HG03521 (cell line): Measurements from ENCODE around the gene TBC1D2.
"Not testable (repeated sequence)": the region's sequence is repeated elsewhere in the genome, so short reads cannot be mapped to it uniquely, and the experiment has no call there.

ENCODE experiments used
- ATAC-seq: cut with Tn5 transposase; IDR thresholded peaks from one replicate; pipeline ENCODE4 v1.9.1; 2021; ENCODE audit warnings: mild to moderate bottlenecking, moderate library complexity; ENCODE audit not compliant: unreplicated experiment

TBC1D2 gene

GRCh38 chr9:98255578-98256296 is at the start of gene TBC1D2:
Gene TBC1D2 (minus strand): TSS chr9:98255649. CDS start chr9:98255541, 108 bp downstream.
- peak; percentile 84 for ATAC-seq

- no peak for ATAC-seq
These were observed 48.9 kb upstream of the TBC1D2 start for GRCh38 chr9:98304381-98304780.

- ATAC-seq: no peak
These were observed 48.2 kb upstream of the TBC1D2 start for GRCh38 chr9:98303633-98304125.

- ATAC-seq: no peak
These were observed 47.6 kb upstream of the TBC1D2 start for GRCh38 chr9:98302938-98303632.

- ATAC-seq: no peak
These were observed 46.7 kb upstream of the TBC1D2 start for GRCh38 chr9:98302150-98302549.

- ATAC-seq: no peak
These were observed 45.2 kb upstream of the TBC1D2 start for GRCh38 chr9:98300611-98301010.

GRCh38 chr9:98298476-98298875 is 43.0 kb upstream of the TBC1D2 start:
- ATAC-seq: no peak

- ATAC-seq: no peak
These were observed 40.4 kb upstream of the TBC1D2 start for GRCh38 chr9:98295824-98296223.

- ATAC-seq: no peak
These were observed 36.4 kb upstream of the TBC1D2 start for GRCh38 chr9:98291820-98292219.

- ATAC-seq: no peak
These were observed 35.0 kb upstream of the TBC1D2 start for GRCh38 chr9:98290411-98290810.

GRCh38 chr9:98289614-98290201 is 34.3 kb upstream of the TBC1D2 start:
- no peak for ATAC-seq

GRCh38 chr9:98288881-98289280 is 33.4 kb upstream of the TBC1D2 start:
- ATAC-seq: no peak

GRCh38 chr9:98287384-98287783 is 31.9 kb upstream of the TBC1D2 start:
- ATAC-seq: no peak

GRCh38 chr9:98285446-98285845 is 30.0 kb upstream of the TBC1D2 start:
- no peak for ATAC-seq

- no peak for ATAC-seq
These were observed 29.3 kb upstream of the TBC1D2 start for GRCh38 chr9:98284754-98285153.

- not testable (repeated sequence) for ATAC-seq
These were observed 27.7 kb upstream of the TBC1D2 start for GRCh38 chr9:98283143-98283542.

GRCh38 chr9:98281281-98281680 is 25.8 kb upstream of the TBC1D2 start:
- ATAC-seq: no peak

GRCh38 chr9:98280574-98280973 is 25.1 kb upstream of the TBC1D2 start:
- no peak for ATAC-seq

- ATAC-seq: no peak
These were observed 24.7 kb upstream of the TBC1D2 start for GRCh38 chr9:98280162-98280561.

- ATAC-seq: no peak
These were observed 21.5 kb upstream of the TBC1D2 start for GRCh38 chr9:98276907-98277469.

GRCh38 chr9:98275159-98275558 is 19.7 kb upstream of the TBC1D2 start:
- ATAC-seq: no peak

GRCh38 chr9:98272083-98272482 is 16.6 kb upstream of the TBC1D2 start:
- ATAC-seq: no peak
